OCI-LY1 (cell line): Measurements from ENCODE around the gene ADGRL1.

Experiments
- H2AFZ ChIP-seq: fragments of 200-600 bp; sonication (generic), shearing (Covaris generic); 2 replicates; pipeline ENCODE4 v1.6.0; 2014; ENCODE audit warnings: antibody characterized with exemption, mild to moderate bottlenecking, low read length
- H3F3A ChIP-seq: fragments of 200-600 bp; sonication (generic), shearing (Covaris generic); 2 replicates; pipeline ENCODE4 v1.6.0; 2014; ENCODE audit warnings: mild to moderate bottlenecking, antibody characterized with exemption, low read length, moderate library complexity; ENCODE audit not compliant: insufficient read depth
- H3K27ac ChIP-seq: fragments of 200-600 bp; sonication (generic); 2 replicates; pipeline ENCODE4 v1.5.1; 2014; ENCODE audit warnings: low read length, mixed run types, mild to moderate bottlenecking, low read depth; ENCODE audit not compliant: poor library complexity, severe bottlenecking
- H3K27me3 ChIP-seq: fragments of 200-600 bp; sonication (generic); 2 replicates; pipeline ENCODE4 v1.6.0; 2014; ENCODE audit warnings: antibody characterized with exemption, mild to moderate bottlenecking, low read length, moderate library complexity; ENCODE audit not compliant: insufficient read depth
- H3K36me3 ChIP-seq: fragments of 200-600 bp; sonication (generic); 2 replicates; pipeline ENCODE4 v1.6.1; 2014; ENCODE audit warnings: mild to moderate bottlenecking, antibody characterized with exemption, low read length, moderate library complexity, mixed read lengths; ENCODE audit not compliant: insufficient read depth
- H3K4me1 ChIP-seq: fragments of 200-600 bp; sonication (generic); 2 replicates; pipeline ENCODE4 v1.5.1; 2014; ENCODE audit warnings: mild to moderate bottlenecking, low read length, moderate library complexity; ENCODE audit not compliant: insufficient read depth, severe bottlenecking
- H3K4me2 ChIP-seq: fragments of 200-600 bp; sonication (generic), shearing (Covaris generic); 2 replicates; pipeline ENCODE4 v1.6.1; 2014; ENCODE audit warnings: low read length
- H3K4me3 ChIP-seq: fragments of 200-600 bp; sonication (generic); 2 replicates; pipeline ENCODE4 v1.5.1; 2014; ENCODE audit warnings: low read length, low read depth, mild to moderate bottlenecking, mixed read lengths; ENCODE audit not compliant: poor library complexity, severe bottlenecking
- H3K79me2 ChIP-seq: fragments of 200-600 bp; shearing (Covaris generic); 2 replicates; pipeline ENCODE4 v1.6.1; 2016; ENCODE audit warnings: mixed run types, low read length, mixed read lengths; ENCODE audit not compliant: insufficient read depth
- H3K9ac ChIP-seq: fragments of 200-600 bp; sonication (generic), shearing (Covaris generic); 2 replicates; pipeline ENCODE4 v1.6.1; 2014; ENCODE audit warnings: mild to moderate bottlenecking, low read length, mixed read lengths
- H3K9me2 ChIP-seq: fragments of 200-600 bp; sonication (generic), shearing (Covaris generic); 2 replicates; pipeline ENCODE4 v1.6.1; 2014; ENCODE audit warnings: low read depth, mild to moderate bottlenecking, low read length, mixed read lengths
- H3K9me3 ChIP-seq: fragments of 200-600 bp; shearing (Covaris generic); 2 replicates; pipeline ENCODE4 v1.6.1; 2014; ENCODE audit warnings: low read length, mixed read lengths
- H4K20me1 ChIP-seq: fragments of 200-600 bp; sonication (generic), shearing (Covaris generic); 2 replicates; pipeline ENCODE4 v1.6.0; 2016; ENCODE audit warnings: mild to moderate bottlenecking, low read length; ENCODE audit not compliant: insufficient read depth
- EZH2 ChIP-seq: fragments of 200-600 bp; sonication (generic), shearing (Covaris generic); IDR thresholded peaks from 2 replicates; pipeline ENCODE4 v1.8.0; 2017; ENCODE audit warnings: borderline replicate concordance, mixed run types, mild to moderate bottlenecking, antibody characterized with exemption, low read length, moderate library complexity, mixed read lengths
- TF ChIP-seq, protein P1 (sequence below): fragments of 200-600 bp; sonication (generic), shearing (Covaris generic); IDR thresholded peaks from 2 replicates; pipeline ENCODE4 v1.5.1; 2017; ENCODE audit warnings: mild to moderate bottlenecking, antibody characterized with exemption, low read length, moderate library complexity, mixed read lengths

The ADGRL1 gene

DNA sequence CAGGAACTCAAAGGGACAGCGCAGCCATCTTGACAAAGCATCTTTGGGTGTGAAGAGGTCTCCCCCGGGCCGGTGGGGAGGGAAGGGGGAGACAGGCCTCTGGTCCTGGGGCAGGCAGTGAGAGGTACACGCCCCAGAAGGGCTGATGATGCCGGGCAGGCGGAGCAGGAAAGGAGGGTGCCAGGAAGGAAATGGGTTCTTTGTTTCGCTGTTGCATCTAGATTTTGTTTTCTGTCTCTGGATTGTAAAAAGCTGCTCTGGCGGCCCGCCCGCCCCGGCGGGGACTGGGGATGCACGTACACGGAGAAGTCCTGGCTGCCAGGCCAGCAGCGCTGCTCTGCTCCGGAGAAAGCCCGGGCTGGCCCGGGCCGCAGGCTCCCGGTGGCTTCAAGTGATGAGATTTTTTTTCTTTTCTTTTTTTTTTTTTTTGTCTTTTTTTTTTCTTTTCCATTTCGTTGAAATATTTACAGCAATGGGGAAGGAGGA, 56.4 kb downstream of the ADGRL1 start:
- H3F3A ChIP-seq: no peaks in the 10 kb centered on the region
- TF ChIP-seq EZH2: no peak
- TF ChIP-seq, protein P1, sequence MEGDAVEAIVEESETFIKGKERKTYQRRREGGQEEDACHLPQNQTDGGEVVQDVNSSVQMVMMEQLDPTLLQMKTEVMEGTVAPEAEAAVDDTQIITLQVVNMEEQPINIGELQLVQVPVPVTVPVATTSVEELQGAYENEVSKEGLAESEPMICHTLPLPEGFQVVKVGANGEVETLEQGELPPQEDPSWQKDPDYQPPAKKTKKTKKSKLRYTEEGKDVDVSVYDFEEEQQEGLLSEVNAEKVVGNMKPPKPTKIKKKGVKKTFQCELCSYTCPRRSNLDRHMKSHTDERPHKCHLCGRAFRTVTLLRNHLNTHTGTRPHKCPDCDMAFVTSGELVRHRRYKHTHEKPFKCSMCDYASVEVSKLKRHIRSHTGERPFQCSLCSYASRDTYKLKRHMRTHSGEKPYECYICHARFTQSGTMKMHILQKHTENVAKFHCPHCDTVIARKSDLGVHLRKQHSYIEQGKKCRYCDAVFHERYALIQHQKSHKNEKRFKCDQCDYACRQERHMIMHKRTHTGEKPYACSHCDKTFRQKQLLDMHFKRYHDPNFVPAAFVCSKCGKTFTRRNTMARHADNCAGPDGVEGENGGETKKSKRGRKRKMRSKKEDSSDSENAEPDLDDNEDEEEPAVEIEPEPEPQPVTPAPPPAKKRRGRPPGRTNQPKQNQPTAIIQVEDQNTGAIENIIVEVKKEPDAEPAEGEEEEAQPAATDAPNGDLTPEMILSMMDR: no peak

DNA sequence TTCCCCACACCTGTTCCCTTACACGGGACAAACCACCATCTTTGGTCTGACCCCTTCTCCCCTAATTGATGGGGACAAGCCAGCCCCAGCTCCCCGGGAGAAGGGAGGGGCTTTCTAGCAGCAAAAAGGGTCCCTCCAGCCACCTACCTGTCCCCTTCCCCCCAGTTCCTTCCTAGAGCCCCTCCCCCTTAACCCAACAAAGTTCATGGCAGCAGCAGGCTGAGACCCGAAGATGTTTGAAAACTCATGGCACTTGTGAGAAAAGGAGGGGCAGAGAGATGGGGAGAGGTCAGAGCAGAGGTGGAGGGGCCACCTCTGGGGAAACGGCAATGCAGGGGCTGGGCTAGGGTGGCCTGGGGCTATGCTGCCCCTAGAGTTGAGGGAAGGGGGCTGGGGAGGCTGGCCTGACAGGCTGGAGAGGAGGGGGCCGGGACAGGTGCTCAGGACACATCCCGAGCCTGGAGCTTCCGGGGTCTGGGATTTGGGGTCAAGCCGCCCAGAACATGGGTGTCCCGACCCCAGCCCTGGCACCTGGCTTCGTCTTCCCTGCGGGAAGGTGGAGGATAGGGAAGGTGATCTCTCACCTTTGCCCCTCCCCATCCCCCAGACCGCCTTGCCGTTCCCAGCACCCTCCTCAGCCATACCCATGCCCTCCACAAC, 57.1 kb downstream of the ADGRL1 start:
- H3K9ac ChIP-seq: no peak overlapping the region

More for the DNA sequence above, 56.4 kb downstream of the ADGRL1 start:
- no peak overlapping the region for H2AFZ ChIP-seq
- no peak overlapping the region for H3K4me2 ChIP-seq
- H4K20me1 ChIP-seq: no peaks in the 10 kb centered on the region
- H3K9ac ChIP-seq: no peak overlapping the region
- no peaks in the 10 kb centered on the region for H3K9me3 ChIP-seq
- H3K36me3 ChIP-seq: no peaks in the 10 kb centered on the region
- no peak overlapping the region for H3K27ac ChIP-seq
- H3K4me1 ChIP-seq: no peaks in the 10 kb centered on the region
- H3K27me3 ChIP-seq: no peaks in the 10 kb centered on the region
- H3K79me2 ChIP-seq: no peaks in the 10 kb centered on the region
- no peak overlapping the region for H3K4me3 ChIP-seq
- no peaks in the 10 kb centered on the region for H3K9me2 ChIP-seq

GRCh38 chr19:14147797-14148605, 58.0 kb downstream of the ADGRL1 start:
- H3K9me3 ChIP-seq: no peaks in the 10 kb centered on the region
- H3F3A ChIP-seq: no peaks in the 10 kb centered on the region
- no peaks in the 10 kb centered on the region for H3K27me3 ChIP-seq
- no peak overlapping the region for H3K4me2 ChIP-seq
- H2AFZ ChIP-seq: no peak overlapping the region
- H3K9ac ChIP-seq: no peak overlapping the region
- H3K4me3 ChIP-seq: no peak overlapping the region
- TF ChIP-seq, protein P1: peak; percentile 37
- no peak for TF ChIP-seq EZH2
- no peaks in the 10 kb centered on the region for H3K9me2 ChIP-seq
- no peak overlapping the region for H3K27ac ChIP-seq
- H3K36me3 ChIP-seq: no peaks in the 10 kb centered on the region
- H3K4me1 ChIP-seq: no peaks in the 10 kb centered on the region
- H3K79me2 ChIP-seq: no peaks in the 10 kb centered on the region
- no peaks in the 10 kb centered on the region for H4K20me1 ChIP-seq

More for the DNA sequence above, 57.1 kb downstream of the ADGRL1 start:
- no peak for TF ChIP-seq EZH2
- TF ChIP-seq, protein P1: no peak
- Histone ChIP-seq H2AFZ (no peak overlapping the region), H3K9me3 (no peaks in the 10 kb centered on the region), H3K27ac (no peak overlapping the region), H3K4me2 (no peak overlapping the region), H3K27me3 (no peaks in the 10 kb centered on the region), H3K79me2 (no peaks in the 10 kb centered on the region), H3K9me2 (no peaks in the 10 kb centered on the region), H3K36me3 (no peaks in the 10 kb centered on the region), H3K4me1 (no peaks in the 10 kb centered on the region), H3F3A (no peaks in the 10 kb centered on the region), H4K20me1 (no peaks in the 10 kb centered on the region), H3K4me3 (no peak overlapping the region)
